NCI-H1694 (cell line): ENCODE measurements around the gene ARHGAP22.

Source experiments
- DNase-seq: peaks from one replicate; lab custom pipeline; 2025; lab: John Stamatoyannopoulos, UW

Gene ARHGAP22

GRCh38 chr10:48587819-48588218, 17.1 kb downstream of the ARHGAP22 start:
- no peak for DNase-seq

- DNase-seq: no peak
Observed at GRCh38 chr10:48587101-48587500, 17.8 kb downstream of the ARHGAP22 start.

GRCh38 chr10:48582970-48583369, 21.9 kb downstream of the ARHGAP22 start:
- peak; percentile 58 for DNase-seq

GRCh38 chr10:48580236-48580635, 24.6 kb downstream of the ARHGAP22 start:
- no peak for DNase-seq

- no peak for DNase-seq
Observed at GRCh38 chr10:48579251-48579960, 25.5 kb downstream of the ARHGAP22 start.

GRCh38 chr10:48577158-48577557, 27.7 kb downstream of the ARHGAP22 start:
- no peak for DNase-seq

- no peak for DNase-seq
Observed at GRCh38 chr10:48576501-48576900, 28.4 kb downstream of the ARHGAP22 start.

GRCh38 chr10:48575901-48576300, 29.0 kb downstream of the ARHGAP22 start:
- no peak for DNase-seq

GRCh38 chr10:48574817-48575380, 30.0 kb downstream of the ARHGAP22 start:
- DNase-seq: no peak

- no peak for DNase-seq
Observed at GRCh38 chr10:48574322-48574796, 30.5 kb downstream of the ARHGAP22 start.

- DNase-seq: no peak
Observed at GRCh38 chr10:48573045-48573444, 31.8 kb downstream of the ARHGAP22 start.

- no peak for DNase-seq
Observed at GRCh38 chr10:48572414-48572813, 32.5 kb downstream of the ARHGAP22 start.

GRCh38 chr10:48568546-48568945, 36.3 kb downstream of the ARHGAP22 start:
- DNase-seq: no peak

GRCh38 chr10:48568131-48568530, 36.7 kb downstream of the ARHGAP22 start:
- DNase-seq: no peak

GRCh38 chr10:48567346-48567745, 37.5 kb downstream of the ARHGAP22 start:
- no peak for DNase-seq

- DNase-seq: no peak
Observed at GRCh38 chr10:48564466-48565160, 40.3 kb downstream of the ARHGAP22 start.

GRCh38 chr10:48557511-48558123, 47.3 kb downstream of the ARHGAP22 start:
- no peak for DNase-seq

GRCh38 chr10:48556713-48557112, 48.2 kb downstream of the ARHGAP22 start:
- DNase-seq: no peak

- no peak for DNase-seq
Observed at GRCh38 chr10:48556065-48556464, 48.8 kb downstream of the ARHGAP22 start.

GRCh38 chr10:48555310-48556042, 49.4 kb downstream of the ARHGAP22 start:
- no peak for DNase-seq

GRCh38 chr10:48554656-48555055, 50.2 kb downstream of the ARHGAP22 start:
- no peak for DNase-seq

- no peak for DNase-seq
Observed at GRCh38 chr10:48554246-48554645, 50.6 kb downstream of the ARHGAP22 start.
